HG02610 (cell line): ENCODE results near the gene SELENOH.
"Not testable (repeated sequence)": the region's sequence is repeated elsewhere in the genome, so short reads cannot be mapped to it uniquely, and the experiment has no call there.

Source experiments
- ATAC-seq: cut with Tn5 transposase; IDR thresholded peaks from one replicate; pipeline ENCODE4 v1.9.1; 2021; ENCODE audit warnings: mild to moderate bottlenecking, moderate library complexity; ENCODE audit not compliant: unreplicated experiment

SELENOH gene

GRCh38 chr11:57741132-57742086 lies at the start of gene SELENOH:
Gene SELENOH, plus strand, starts transcription at chr11:57741491. Its CDS starts 105 bp downstream, at chr11:57741596.
- peak; percentile 96 for ATAC-seq

- ATAC-seq, result no peak
Observed at GRCh38 chr11:57698843-57699365, 42.4 kb upstream of the SELENOH start.

GRCh38 chr11:57699813-57700212 lies 41.5 kb upstream of the SELENOH start:
- no peak for ATAC-seq

GRCh38 chr11:57700425-57700824 lies 40.9 kb upstream of the SELENOH start:
- ATAC-seq, result no peak

GRCh38 chr11:57703341-57703740 lies 38.0 kb upstream of the SELENOH start:
- no peak for ATAC-seq

GRCh38 chr11:57704932-57705331 lies 36.4 kb upstream of the SELENOH start:
- ATAC-seq, result no peak

- not testable (repeated sequence) for ATAC-seq
Observed at GRCh38 chr11:57705432-57705831, 35.9 kb upstream of the SELENOH start.

GRCh38 chr11:57709802-57710367 lies 31.4 kb upstream of the SELENOH start:
- ATAC-seq, result no peak

- peak; percentile 43 for ATAC-seq
Observed at GRCh38 chr11:57711414-57712255, 29.7 kb upstream of the SELENOH start, which contains the start of gene MED19. Gene MED19, minus strand, starts transcription at chr11:57712215. Its CDS starts 36 bp downstream, at chr11:57712179.

GRCh38 chr11:57712256-57713150 lies 28.8 kb upstream of the SELENOH start, which contains the start of gene TMX2:
Gene TMX2, plus strand, starts transcription at chr11:57712593. Its CDS starts 26 bp downstream, at chr11:57712619.
- peak; percentile 95 for ATAC-seq

GRCh38 chr11:57713835-57714234 lies 27.5 kb upstream of the SELENOH start:
- no peak for ATAC-seq

- ATAC-seq, result not testable (repeated sequence)
Observed at GRCh38 chr11:57716726-57717125, 24.6 kb upstream of the SELENOH start.

GRCh38 chr11:57727185-57727584 lies 14.1 kb upstream of the SELENOH start:
- ATAC-seq, result no peak

GRCh38 chr11:57728829-57729228 lies 12.5 kb upstream of the SELENOH start:
- no peak for ATAC-seq

GRCh38 chr11:57729479-57729878 lies 11.8 kb upstream of the SELENOH start:
- ATAC-seq, result no peak

GRCh38 chr11:57732661-57733060 lies 8.6 kb upstream of the SELENOH start:
- no peak for ATAC-seq

GRCh38 chr11:57735619-57736298 lies 5.5 kb upstream of the SELENOH start:
- no peak for ATAC-seq

- ATAC-seq, result no peak
Observed at GRCh38 chr11:57742087-57742452, 779 bp downstream of the SELENOH start.

GRCh38 chr11:57744357-57744756 lies 3.1 kb downstream of the SELENOH start:
- no peak for ATAC-seq
